D721Med (cell line): Measurements from ENCODE around the gene PDE7B.

Experiments
- DNase-seq: peaks from one replicate; pipeline ENCODE4 v3.0.0; 2011; ENCODE audit warnings: low spot score; ENCODE audit not compliant: insufficient read length
- FAIRE-seq: peaks from 2 replicates; lab custom pipeline; 2011; peaks lifted over from hg19 to GRCh38; lab: Jason Lieb, UNC
- CTCF ChIP-seq: IDR thresholded peaks from 2 replicates; pipeline ENCODE4 v1.5.1; 2012; ENCODE audit warnings: mild to moderate bottlenecking, control low read depth; ENCODE audit not compliant: insufficient read depth; ENCODE audit errors: missing control alignments

Gene PDE7B

GRCh38 chr6:136066005-136066404, 214.5 kb downstream of the PDE7B start:
- FAIRE-seq, result no peak
- DNase-seq, result no peak
- TF ChIP-seq CTCF, result no peak

- DNase-seq, result no peak
- no peak for FAIRE-seq
- no peak for TF ChIP-seq CTCF
These were observed 216.3 kb downstream of the PDE7B start for GRCh38 chr6:136067731-136068341.

- FAIRE-seq (no peak), DNase-seq (no peak)
- TF ChIP-seq CTCF, result no peak
These were observed 217.6 kb downstream of the PDE7B start for GRCh38 chr6:136069119-136069518.

DNA sequence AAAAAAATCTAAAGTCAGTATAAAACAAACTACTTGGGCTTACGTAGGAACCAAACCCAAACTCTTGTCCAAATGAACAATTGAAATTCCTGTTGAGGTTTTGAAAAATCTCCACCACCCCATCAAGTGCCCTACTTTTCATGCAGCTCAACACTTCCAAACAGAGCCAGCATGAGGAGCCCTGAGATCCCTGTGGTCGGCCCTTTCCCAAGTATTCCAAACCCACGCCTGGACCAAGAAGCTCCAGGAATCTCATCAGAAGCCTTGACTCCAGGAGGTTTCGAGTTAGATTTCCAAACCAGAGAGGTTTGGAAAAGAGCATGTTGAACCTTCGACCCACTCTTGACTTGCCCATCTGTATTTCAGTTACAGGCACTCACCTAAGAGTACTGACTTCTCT, 219.3 kb downstream of the PDE7B start:
- no peak for FAIRE-seq
- DNase-seq, result no peak
- no peak for TF ChIP-seq CTCF

- DNase-seq (no peak), FAIRE-seq (no peak)
- no peak for TF ChIP-seq CTCF
These were observed 221.2 kb downstream of the PDE7B start for GRCh38 chr6:136072691-136073090.

GRCh38 chr6:136073216-136073615, 221.7 kb downstream of the PDE7B start:
- DNase-seq (no peak), FAIRE-seq (no peak)
- no peak for TF ChIP-seq CTCF

DNA sequence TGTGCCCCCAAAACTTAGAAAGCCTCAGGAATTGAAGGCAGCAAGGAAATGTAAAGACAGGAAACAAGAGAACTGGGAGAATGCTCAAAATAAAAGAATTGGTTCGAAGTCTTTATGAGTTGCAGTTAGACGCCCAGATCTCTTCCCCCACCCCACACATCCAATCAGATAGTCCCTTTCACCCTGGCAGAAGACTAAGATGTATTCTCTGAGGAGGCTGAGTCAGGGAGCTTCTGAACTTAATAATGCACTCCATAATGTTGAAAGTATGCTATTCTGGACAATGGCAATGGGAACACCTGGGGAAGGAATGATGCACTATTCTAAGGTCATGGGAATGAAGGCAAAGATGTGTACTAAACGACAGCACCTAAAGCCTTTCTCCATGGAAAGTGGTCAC, 225.0 kb downstream of the PDE7B start:
- no peak for TF ChIP-seq CTCF
- DNase-seq (no peak), FAIRE-seq (no peak)
